ENCODE data around the gene RASAL2.
"Not testable (repeated sequence)": the region's sequence is repeated elsewhere in the genome, so short reads cannot be mapped to it uniquely, and the experiment has no call there.

The RASAL2 gene

DNA sequence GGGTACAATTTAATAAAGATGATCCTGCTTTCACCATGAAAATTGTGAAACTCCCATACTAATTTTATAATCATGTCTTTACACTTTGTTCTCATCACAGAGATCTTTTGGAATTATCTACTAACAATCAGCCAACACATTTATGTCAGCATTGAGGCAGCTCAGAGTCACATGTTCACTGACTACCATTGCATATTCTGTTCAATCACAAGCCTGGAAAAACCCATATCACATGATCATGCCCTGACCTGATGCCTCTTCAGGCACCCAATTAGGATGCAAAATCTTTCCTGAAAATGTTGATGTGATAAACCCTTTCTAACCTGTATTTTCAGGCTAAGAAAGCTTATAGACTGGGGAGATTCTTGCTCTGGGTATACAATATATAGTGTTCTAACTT, 21.6 kb upstream of the RASAL2 start:
- no peak for DNase-seq

DNA sequence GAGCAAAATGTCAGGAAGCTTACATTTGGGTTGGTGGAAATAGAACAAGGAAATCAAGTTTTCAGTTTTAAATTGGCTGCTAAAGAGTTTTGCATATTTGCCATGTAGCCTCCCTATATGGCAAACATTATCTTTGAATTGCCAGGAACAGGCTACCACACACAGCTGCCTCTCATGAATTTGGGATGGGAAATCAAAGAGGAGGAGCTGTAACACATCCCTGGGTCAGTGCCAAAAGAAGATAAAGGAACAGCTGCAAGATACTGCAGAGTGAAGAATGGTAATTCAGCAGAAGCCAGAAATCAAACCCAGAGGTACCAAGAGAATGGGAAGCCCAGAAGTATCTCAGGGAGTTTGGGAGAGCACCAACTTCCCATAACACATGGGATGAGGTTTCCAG, 18.6 kb upstream of the RASAL2 start:
- DNase-seq = no peak

DNA sequence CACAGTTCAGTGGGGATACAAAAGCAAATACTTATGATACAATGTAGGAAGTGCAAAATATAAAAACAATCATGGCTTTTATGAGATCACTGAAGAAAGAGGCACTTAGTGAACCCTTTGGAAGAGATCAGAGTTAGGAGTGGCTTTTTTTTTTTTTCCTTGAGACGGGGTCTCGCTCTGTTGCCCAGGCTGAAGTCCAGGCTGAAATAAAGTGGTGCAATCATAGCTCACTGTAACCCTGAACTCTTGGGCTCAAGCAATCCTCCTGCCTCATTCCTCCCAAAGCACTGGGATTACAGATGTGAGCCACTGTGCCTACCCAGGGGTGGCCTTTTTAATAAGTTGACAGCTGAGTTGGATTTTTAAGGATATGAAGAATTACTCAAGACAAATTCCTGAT, 17.3 kb upstream of the RASAL2 start:
- no peak for DNase-seq

DNA sequence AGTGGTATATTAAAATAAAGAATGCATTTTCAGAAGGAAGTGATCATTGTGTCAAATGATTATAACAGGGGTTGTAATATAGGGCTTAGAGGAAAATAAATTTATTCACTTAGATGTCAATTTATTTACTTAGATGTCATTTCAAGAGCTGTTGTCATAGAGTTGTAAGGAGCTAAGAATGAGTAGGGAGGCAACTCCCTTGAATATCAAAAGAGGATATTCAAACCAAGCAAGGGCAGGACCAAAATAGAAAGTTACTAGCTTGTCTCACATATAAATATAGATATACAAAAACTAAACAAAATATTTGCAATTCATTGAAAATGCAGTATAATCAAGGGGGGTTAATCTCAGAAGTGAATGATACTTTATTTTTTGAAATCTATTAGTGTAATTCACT, 16.0 kb upstream of the RASAL2 start:
- no peak for DNase-seq

DNA sequence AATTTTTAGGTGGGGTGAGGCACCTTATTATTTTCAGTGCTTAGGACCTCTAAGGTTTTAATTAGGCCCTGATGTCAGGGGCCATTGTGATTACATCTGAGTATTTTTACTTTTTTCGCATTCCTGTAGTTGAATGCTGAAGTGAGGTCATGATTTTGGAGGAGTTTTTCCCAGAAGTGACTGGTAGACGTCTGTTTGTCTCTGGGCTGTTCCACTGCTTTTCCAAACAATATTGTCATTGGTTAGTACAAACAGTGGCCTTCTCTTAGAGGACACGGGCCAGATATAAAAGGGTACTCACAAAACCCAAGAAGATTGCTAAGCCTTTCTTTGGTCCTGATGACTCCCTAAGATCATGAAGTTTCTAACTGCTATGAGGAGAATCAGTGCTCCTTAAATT, 7.6 kb upstream of the RASAL2 start:
- no peak for DNase-seq

DNA sequence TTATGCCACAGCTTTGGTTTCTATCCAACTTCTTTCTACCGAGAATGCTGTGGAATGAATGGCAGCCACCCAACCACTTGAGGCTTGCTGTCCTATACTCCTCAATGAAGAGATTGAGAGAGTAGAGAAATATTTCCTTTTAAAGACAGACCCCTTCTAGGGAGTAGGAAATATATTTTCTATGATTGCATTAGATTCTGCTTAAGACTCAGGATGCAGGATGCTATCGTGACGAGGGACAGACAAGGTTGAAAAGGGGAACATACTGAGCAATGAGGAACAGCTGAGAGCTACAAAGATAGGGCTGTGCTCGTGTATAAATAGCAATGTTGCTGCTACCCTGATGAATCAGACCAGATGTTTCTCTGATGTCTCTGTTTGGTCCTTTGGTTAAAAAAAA, 7.1 kb upstream of the RASAL2 start:
- no peak for DNase-seq

DNA sequence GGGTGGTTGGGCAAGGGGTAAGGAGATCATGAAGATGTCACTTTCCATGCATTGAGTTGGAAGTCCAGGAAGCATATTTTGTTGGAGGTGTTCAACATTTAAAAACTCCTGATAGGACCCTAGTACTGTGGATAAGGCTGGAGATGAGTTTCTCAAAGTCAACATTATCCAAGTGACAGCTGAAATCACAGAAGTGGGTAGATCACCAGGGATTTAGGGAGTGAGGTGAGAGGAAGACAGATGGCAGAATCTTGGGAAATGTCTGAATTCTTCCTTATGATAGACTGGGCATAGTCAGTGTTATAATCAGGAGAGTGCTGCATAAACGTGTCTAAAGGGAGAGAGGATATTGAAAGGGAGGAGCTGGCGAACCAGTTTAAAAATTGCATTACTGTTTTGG, 5.3 kb upstream of the RASAL2 start:
- DNase-seq = no peak

DNA sequence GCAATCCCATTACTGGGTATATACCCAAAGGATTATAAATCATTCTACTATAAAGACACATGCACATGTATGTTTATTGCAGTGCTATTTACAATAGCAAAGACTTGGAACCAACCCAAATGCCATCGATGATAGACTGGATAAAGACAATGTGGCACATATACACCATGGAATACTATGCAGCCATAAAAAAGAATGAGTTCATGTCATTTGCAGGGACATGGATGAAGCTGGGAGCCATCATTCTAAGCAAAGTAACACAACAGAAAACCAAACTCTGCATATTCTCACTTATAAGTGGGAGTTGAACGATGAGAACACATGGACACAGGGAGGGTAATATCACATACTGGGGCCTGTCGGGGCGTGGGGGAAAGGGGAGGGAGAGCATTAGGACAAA, 2.5 kb upstream of the RASAL2 start:
- not testable (repeated sequence) for DNase-seq

DNA sequence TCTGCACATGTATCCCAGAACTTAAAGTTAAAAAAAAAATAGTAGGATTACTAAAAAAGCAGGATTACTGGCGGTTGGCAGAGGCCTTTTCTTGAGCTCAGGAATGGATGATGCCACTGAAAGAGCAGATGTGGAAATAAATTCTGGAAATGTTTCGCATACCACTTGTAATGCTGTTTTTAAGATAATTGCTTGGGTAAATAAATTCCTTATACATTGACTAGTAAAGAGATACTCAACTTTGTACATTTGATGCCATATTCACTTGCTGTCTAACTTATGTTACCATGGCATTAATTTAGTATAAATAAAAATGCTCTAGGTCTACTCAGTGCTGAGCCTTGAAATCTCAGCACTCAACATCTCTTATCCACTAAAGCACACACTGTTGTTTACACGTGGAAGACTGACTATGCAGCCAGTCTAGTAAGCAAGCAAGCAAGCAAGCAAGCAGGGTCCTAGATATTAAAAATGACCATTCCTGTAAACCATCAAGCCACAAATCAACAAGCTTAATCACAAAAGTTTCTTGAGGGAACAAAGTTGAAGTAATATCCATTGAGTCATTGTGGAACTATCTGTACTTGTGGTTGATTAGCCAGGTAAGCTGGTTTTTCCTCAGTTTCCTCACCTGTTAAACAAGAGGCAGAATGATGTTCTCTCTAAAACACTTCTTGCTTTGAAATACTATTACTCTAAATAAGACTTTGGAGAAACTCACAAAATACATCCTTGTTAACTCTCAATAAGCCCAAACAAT, 1.7 kb upstream of the RASAL2 start:
- DNase-seq = no peak

DNA sequence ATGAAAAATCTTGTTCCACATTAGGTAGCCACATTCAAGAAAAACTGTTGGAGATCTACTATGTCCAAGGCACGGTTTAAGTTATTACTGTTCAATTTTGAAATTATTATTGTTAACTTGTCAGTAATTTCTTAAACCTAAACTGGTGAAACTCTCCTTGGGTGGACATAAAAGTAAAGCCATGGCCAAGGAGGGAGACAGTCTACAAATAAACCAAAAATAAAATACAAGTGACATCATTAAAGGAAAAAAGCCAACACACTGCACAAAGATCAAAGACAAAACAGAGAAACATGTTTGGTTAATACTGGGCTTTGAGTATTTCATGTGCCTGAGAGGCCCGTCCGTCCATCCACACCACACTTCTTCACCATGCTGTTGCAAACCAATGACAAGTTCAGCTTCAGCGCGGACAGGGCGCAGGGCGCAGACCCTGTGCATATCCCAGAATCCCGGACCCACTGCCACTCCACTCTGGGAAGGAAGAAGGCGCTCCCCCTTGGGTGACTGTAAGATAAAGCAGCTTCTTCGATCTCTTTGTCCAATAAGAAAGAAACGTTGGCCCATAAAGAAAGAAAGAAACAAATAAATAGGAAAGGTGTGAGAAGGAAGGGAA, 918 bp upstream of the RASAL2 start:
- no peak for DNase-seq

DNA sequence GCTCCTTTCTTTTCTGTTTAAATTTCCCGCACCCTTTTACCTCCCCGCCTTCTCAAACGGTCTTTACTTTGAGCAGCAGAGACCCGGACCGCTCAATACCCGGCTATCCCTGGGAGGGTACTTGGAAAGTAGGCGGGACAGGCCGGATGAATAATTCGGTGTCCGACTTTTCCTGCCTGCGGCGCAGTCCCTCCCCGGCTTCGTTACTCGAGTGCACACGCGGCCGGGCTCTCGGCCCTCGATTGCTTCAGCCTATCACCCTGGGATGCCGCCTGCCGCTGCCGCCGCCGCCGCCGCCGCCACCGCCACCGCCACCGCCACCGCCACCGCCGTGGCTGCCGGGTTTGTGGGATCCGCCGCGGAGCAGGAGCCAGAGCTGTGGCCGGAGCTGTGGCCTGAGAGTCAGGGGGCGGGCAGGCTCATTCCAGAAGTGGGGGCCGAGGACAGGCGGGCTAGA, 382 bp upstream of the RASAL2 start:
- DNase-seq = peak; percentile 93

DNA sequence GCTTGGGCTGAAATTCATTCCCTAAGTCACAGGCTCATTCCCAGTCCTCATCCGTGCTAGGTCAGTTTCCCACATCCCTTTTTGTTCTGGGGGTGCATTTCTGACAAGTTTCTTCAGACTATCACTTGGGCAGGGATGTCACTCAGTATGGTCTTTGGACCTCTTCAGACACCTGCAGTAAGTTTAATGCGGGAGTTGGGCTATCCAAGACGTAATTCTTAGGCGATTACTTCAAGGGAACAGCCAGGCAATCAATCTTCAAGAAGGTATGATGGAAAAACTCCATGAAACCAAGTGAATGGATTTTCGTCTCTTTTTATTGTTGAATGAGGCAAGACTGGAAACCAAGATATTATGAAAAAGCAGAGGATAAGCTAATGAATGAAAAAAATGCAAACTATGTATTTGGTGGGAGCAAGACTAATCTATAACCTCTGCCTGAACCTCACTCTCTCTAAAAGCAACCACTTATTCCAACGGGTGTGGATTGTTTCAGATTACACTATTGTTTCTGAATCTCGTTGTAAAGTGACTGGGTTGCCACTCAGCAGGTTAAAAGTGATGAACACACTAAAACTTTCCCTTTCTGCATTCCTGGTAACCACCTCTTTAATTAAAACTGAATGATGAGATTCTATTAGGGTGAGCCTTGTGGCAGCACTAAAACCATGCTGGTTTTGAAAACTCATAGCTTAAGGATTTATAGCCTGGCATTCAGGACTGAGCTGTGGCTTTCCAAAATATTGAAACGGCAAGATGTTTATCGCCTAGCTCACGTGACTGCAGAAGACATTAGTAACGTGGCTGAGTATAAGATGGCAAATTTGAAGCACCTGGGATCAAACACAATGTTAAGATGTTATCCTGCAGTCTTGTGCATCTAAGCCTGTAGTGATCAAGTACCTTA, 1.1 kb downstream of the RASAL2 start:
- no peak for DNase-seq

DNA sequence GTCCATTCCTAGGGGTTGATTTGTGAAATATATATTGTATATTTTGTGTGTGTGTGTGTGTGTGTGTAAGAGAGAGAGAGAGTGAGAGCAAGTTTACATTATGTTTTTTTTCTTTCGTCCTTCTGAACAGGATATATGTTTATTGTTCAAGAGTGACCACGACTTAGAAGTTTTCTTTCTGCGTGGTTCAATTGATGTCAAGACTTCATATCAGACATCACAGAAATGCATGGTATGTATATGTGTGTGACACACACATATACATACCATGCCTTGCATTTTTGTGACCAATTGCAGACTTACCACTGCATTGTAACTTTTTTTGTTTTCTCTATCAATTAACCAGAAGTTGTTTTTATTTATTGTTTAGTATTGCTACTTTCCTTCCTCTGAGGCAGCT, 2.5 kb downstream of the RASAL2 start:
- no peak for DNase-seq

DNA sequence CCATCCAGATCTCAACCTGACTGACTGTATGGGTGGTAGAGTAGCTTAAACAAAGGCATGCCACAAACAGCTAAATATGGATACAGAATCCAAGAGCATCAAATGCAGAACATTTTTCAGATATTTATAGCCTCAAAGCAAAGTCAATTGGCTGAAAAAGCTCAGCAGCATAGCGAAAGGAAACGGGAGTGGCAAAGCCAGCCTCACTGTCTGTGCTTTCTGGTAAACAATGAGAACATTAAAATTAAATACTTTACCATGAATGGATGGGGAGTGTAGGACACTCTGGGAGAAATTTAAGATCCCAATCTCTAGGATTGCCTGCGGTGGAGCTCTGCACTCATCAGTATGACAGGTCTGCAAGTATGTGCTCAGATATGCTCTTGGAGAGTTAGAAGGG, 4.4 kb downstream of the RASAL2 start:
- no peak for DNase-seq

DNA sequence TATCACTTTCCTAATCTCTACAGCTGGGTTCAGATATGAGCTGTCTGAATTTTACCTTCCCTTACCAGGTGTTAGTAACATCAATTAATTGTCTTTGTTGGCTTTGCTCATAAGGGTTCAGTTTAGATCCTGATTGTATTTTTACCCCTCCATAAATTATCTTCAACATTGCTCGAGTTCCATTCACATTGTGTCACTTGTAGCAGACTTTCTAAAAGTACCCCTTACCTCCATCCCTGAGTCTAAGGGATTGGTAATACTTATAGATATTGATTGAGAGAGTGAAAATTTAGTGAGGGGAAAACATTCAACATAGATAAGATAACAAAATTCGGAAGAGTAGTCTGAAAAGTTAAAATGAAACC, 7.3 kb downstream of the RASAL2 start:
- no peak for DNase-seq

DNA sequence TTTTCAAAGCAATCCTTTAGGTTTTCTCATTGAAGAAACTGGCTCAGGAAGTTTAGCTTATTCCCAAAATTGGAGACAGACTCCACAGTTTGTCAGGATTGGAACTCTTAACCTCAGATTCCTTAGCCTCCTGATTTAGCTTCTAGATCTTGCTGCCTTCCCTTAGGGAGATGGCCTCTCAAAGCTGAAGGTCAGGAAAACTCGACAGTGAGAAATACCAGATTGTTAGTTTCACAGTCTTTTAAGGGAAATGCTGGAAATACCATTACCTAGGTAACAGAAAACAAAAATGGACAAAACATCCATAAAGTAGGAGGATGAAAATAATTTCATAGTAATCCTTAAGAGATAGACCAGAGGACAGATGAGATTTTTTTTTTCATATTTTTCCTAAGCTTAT, 7.8 kb downstream of the RASAL2 start:
- no peak for DNase-seq

DNA sequence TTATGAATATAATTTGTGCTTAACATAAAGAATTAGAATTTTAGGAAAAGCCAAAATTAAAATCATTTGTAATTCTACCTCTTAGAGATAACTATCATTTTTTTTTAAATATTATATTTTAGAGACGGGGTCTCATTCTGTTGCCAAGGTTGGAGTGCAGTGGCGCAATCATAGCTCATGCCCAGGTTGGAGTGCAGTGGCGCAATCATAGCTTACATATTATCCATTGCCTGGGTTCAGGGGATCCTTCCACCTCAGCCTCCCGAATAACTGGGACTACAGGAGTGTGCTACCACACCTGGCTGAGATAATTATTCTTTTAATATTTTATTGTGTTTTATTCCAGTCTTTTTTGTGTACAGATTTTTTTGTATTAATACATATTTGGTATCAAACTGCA, 8.3 kb downstream of the RASAL2 start:
- no peak for DNase-seq

DNA sequence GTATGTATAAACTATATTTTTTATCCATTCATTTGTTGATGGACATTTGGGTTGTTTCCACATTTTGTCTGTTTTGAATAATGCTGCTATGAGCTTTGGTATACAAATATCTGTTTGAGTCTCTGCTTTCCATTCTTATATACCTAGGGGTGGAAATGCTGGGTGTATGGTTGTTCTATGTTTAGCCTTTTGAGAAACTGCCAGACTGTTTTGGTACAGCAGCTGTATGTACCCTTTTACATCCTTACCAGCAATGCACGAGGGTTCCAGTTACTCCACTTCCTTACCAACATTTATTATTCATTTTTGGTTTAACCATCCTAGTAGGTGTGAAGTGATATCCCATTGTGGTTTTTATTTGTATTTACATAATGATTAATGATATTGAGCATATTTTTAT, 13.9 kb downstream of the RASAL2 start:
- DNase-seq = no peak

DNA sequence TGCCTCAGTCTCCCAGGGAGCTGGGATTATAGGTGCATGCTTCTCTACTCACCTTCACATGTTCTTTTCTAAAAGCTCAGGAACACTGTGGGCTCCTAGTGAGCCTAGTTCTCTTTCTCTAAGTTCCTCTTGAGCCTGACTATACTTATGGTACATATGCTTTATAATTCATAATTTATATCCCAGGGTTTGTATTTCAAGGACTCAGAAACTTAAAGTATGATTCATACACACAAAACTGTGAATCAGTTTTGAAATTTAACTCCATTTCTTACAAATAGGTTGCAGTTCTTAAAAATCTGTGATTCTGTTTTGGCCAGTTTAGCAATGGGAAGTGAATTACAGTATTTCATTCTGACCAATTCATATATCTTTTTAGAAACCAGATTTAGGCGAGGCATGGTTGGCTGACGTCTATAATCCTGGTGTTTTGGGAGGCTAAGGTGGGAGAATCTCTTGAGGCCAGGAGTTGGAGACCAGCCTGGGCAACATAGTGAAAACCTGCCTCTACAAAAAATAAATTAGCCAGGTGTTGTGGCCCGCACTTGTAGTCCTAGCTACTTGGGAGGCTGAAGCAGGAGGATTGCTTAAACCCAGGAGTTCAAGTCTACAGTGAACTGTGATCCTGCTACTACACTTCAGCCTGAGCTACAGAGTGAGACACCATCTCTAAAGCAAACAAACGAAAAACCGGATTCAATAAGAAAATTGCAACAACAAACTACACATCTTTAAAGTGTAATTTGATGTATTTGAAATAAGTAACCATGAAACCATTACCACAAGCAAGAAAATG, 15.6 kb downstream of the RASAL2 start:
- no peak for DNase-seq

DNA sequence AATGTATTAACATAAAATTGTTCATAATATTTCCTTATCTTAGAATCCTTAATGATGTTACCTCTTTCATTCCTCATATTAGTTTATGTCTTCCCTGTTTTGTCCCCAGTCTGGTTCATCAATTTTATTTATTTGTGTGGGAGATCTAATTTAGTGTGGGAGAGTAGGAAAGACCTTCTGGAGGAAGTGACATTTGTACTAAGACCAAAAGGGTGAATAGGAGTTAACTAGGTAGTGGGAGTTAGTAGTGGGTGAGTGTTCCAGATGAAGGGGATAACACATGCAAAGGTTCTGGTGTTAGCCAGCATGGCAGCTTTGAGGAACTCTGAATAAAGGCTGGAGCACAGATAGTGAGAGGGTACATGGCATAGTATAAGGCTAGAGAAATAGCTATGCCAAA, 21.4 kb downstream of the RASAL2 start:
- DNase-seq = no peak

DNA sequence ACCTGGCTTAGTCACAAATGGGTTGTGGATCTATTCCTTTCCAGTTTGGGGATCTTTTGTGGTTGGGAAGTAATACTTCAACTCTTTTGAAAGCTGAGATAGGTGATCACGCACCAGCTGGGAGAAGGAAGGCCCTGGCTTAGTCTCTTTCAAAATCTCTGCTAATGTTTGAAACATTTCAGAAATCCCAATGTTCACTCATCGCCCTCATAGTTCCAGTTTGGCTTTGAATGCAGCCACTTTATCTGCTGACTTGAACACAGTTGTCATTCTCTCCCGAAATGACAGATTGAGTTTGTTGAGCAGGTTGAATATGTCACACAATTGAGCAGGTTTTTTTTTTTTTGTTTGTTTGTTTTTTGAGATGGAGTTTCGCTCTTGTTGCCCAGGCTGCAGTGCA, 24.6 kb downstream of the RASAL2 start:
- DNase-seq = no peak

DNA sequence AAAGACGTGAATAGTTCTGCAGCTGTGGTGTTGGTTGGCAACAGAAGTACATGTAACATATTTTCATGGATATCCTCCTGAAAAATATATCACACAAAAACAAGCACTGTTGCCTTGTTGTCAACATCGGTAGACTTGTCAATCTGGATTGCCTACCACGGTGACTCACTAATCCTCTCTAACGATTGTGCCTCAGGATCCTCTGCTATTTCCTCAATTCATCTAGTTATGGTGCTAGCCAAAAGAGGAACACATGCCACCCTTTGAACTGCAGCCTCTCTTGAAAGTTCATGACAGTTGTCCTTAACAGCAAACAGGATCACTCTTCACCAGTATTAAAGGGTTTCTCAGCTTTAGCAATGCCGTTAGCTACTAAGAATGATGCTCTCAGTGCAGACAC, 25.7 kb downstream of the RASAL2 start:
- no peak for DNase-seq

DNA sequence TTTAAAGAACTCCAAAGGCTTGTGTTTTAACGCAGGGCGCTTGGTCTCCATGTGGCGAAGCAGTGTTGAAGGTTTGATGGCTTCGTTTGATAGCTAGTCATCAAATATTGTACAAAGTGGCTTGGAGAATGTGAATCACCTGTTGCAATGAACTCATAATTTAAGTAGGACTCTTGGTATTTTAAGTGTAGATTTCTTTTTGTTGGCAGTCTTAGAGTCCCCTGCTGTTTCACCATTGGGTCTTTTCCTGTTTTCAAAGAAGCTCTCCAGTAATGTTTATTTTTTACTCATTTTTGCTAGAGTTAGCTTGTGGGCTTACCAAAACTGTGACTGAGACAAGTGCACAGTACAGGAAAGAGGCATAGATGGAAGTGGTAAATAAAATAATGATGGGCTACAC, 26.2 kb downstream of the RASAL2 start:
- DNase-seq = no peak
